ENCODE data around the gene NEU4.
"Not testable (repeated sequence)": the region's sequence is repeated elsewhere in the genome, so short reads cannot be mapped to it uniquely, and the experiment has no call there.

Gene NEU4

DNA sequence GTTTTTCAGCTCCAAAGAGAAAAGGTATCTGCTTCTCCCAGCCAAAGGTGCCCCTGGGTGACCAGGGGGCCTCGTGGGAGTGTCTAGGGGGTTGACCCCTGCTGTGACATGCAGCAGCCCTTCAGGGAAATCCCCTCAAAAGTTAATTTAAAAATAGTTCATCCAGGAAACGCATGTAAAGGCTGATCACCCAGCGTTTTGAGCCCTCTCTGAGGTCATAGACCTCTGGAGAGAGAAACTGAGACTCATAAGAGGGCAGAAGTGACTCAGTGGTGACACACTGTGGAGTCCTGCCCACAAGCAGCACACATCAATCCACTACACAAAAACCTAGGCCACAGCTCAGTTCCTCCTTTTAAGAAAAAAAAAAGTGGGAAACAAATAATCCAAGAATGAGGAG, 20.4 kb upstream of the NEU4 start:
- no peak overlapping the region for H3K4me3 ChIP-seq (ENCODE audit: low read depth, low read length)
- TF ChIP-seq, protein P1, sequence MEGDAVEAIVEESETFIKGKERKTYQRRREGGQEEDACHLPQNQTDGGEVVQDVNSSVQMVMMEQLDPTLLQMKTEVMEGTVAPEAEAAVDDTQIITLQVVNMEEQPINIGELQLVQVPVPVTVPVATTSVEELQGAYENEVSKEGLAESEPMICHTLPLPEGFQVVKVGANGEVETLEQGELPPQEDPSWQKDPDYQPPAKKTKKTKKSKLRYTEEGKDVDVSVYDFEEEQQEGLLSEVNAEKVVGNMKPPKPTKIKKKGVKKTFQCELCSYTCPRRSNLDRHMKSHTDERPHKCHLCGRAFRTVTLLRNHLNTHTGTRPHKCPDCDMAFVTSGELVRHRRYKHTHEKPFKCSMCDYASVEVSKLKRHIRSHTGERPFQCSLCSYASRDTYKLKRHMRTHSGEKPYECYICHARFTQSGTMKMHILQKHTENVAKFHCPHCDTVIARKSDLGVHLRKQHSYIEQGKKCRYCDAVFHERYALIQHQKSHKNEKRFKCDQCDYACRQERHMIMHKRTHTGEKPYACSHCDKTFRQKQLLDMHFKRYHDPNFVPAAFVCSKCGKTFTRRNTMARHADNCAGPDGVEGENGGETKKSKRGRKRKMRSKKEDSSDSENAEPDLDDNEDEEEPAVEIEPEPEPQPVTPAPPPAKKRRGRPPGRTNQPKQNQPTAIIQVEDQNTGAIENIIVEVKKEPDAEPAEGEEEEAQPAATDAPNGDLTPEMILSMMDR (IDR thresholded peaks at IDR 0.05; ENCODE audit: control insufficient read depth, extremely low read depth, insufficient read depth), result no peak
- no peak for DNase-seq (ENCODE audit: low read depth)

DNA sequence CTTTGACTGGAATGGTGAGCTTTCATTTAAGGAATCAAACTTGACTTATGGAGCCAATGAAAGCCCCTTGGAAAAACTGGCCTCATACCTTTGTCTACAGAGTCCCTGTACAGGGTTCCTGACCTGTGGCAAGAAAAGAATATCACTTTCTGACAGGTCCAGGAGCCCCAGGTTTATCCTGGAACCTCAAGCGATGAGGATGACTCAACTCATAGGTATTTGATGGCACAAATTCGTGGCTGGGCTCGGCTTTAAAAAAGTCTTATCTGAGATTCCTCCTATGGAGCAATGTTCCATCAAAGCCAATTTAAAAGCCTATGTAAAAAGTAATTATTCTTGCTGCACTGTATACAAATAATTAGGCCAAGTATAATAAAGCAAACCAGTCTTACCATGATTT, 17.6 kb upstream of the NEU4 start:
- DNase-seq (ENCODE audit: low read depth), result not testable (repeated sequence)

DNA sequence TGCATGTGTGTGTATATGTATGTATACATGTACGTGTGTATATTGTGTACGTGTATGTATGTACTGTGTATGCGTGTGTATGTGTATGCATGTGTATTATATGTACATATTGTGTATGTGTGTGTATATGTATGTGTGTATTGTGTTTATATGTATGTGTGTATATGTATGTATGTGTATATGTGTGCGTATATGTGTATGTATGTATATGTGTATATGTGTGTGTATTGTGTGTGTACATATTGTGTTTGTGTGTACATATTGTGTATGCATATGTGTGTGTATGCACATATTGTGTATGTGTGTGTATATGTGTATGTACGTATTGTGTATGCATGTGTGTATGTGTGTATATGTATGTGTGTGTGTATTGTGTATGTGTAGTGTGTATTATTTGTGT, 15.6 kb upstream of the NEU4 start:
- TF ChIP-seq, protein P1 (IDR thresholded peaks at IDR 0.05; ENCODE audit: control insufficient read depth, extremely low read depth, insufficient read depth), result no peak
- H3K4me3 ChIP-seq (ENCODE audit: low read depth, low read length), result no peak overlapping the region
- DNase-seq (ENCODE audit: low read depth), result no peak

More for the DNA sequence above, 17.6 kb upstream of the NEU4 start:
- not testable (repeated sequence) for H3K4me3 ChIP-seq (ENCODE audit: low read depth, low read length)

DNA sequence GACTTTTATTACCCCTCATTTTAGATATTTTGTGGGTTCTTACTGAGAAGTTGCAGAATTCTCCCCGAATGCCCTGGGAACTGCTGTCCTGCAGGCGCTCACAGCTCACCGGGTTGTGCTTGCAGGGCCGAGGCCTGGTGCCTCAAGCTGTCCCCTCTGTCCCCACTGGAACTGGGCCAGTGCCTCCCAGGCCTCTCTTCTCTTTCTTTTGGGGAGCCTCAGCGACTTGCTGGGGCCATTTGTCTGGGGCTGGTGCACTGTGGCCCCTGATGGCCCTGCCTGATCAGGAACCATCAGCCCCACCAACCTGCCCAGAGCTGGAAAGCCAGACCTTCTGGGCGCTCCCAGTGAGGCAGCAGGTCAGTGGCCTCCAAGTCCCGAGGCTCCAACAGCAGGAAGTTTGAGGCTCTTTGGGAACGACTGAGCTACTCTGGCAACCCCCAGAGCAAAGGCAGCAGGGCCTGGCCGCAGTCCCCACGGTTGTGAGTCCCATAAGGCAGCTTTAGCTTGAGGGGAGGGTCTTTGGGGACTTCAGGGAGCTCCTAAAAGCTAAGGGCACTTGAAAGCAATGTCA, 14.7 kb upstream of the NEU4 start:
- TF ChIP-seq, protein P1 (IDR thresholded peaks at IDR 0.05; ENCODE audit: control insufficient read depth, extremely low read depth, insufficient read depth), result no peak
- no peak for DNase-seq (ENCODE audit: low read depth)

DNA sequence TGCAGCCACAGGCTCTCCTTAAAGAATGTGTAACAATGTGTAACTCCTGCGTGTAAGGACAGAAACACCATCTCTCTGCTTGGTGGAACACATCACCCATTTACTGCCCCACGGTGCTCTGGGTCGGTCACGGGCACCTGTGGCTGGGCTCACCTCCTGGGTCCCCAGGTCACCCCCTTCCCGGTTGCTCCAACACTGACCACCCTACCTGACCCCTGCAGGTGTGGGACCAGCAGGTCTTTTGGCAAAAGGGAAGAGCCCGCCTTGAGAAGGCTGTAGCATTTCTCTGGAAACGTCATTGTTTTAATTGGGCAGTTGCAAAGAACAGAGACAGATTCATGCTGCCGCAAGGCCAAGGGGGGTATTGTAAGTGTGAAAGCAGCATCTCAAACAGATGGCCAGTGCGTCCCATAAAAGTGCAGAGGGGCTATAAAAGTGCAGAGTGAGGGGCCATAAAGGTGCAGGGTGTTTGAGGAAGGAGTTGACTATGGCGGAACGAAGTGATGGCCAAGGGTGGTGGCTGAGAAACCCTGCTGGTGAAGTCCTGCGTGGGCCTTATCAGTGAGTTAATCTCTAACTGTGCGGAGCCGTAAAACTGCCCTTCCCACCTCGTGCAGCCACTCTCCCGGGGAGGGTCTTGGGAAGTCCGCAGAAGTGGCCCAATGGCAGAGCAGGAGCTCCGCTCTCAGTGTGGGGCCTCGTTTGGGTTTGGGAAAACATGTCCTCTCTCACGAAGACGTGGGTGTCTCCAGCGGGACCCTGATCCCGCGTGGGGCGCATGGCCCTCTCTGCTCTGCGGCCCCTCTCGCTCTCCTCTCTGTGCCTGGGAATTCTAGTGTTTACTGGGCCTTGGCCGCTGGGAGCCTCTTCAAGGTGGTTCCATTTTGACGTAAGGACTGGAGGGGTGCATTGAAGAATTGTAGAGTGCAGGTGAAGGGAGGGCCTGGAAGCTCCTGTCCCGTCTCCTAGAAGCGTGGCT, 13.7 kb upstream of the NEU4 start:
- DNase-seq (ENCODE audit: low read depth), result no peak
- TF ChIP-seq, protein P1 (IDR thresholded peaks at IDR 0.05; ENCODE audit: control insufficient read depth, extremely low read depth, insufficient read depth), result no peak
- H3K4me3 ChIP-seq (ENCODE audit: low read depth, low read length), result no peak overlapping the region

More for the DNA sequence above, 14.7 kb upstream of the NEU4 start:
- no peak overlapping the region for H3K4me3 ChIP-seq (ENCODE audit: low read depth, low read length)

DNA sequence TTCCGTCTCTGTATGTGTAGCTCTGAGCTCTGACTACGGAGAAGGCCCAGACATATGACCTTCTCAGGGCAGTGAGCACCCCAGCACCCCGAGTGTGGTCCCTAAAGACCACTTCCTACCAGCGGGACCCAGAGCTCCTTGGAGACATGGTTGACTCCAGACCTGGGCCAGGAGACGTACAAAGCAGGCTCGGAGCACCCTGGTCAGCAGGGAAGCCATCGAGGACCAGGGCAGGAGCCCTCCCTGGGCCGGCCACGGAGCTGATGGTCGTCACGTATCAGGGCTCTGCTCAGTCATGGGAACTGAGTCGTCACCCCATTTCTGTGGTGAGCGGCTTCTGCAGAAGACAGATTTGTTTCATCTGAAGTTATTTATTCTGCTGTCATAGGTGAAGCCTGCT, 12.8 kb upstream of the NEU4 start:
- TF ChIP-seq, protein P1 (IDR thresholded peaks at IDR 0.05; ENCODE audit: control insufficient read depth, extremely low read depth, insufficient read depth), result no peak
- DNase-seq (ENCODE audit: low read depth), result no peak
- no peak overlapping the region for H3K4me3 ChIP-seq (ENCODE audit: low read depth, low read length)

DNA sequence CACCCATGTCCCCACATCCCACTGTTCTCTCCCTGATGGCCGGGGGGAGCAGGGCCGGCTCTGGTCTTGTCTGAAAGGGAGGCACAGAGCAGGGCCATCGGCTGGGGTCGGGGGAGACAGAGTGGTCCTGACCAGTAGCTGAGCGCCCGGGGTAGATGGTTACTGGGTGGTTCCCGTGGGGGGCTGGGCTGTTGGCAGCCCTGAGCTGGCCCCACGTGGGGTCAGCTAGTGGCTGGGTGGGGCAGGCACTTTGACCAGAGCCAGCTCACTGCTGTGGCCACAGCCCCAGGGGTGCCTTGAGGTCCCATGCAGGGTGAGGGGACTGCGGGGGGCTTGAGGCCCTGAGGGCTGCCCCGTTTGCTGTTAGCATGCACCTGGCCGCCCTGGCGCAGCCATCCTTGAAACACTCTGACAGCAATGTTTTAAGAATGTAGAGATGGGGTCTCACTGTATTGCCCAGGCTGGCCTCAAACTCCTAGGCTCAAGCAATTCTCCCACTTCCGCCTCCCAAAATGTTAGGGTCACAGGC, 12.3 kb upstream of the NEU4 start:
- TF ChIP-seq, protein P1 (IDR thresholded peaks at IDR 0.05; ENCODE audit: control insufficient read depth, extremely low read depth, insufficient read depth), result no peak
- DNase-seq (ENCODE audit: low read depth), result no peak
- H3K4me3 ChIP-seq (ENCODE audit: low read depth, low read length), result no peak overlapping the region
